ACC112 (cell line): ENCODE measurements around the gene TULP4.
"Not testable (repeated sequence)": the region's sequence is repeated elsewhere in the genome, so short reads cannot be mapped to it uniquely, and the experiment has no call there.

Experiments used
- H2AFZ ChIP-seq: fragments of 200-600 bp; sonication (generic); one replicate; pipeline ENCODE4 v1.6.0; 2017; ENCODE audit warnings: antibody characterized with exemption, low read length; ENCODE audit not compliant: unreplicated experiment
- H3K27ac ChIP-seq: fragments of 200-600 bp; sonication (generic); 2 replicates; pipeline ENCODE4 v1.5.1; 2014; ENCODE audit warnings: low read depth, mild to moderate bottlenecking, antibody characterized with exemption, low read length, moderate library complexity
- H3K27me3 ChIP-seq: fragments of 200-600 bp; sonication (generic); 2 replicates; pipeline ENCODE4 v1.6.1; 2014; ENCODE audit warnings: mild to moderate bottlenecking, antibody characterized with exemption, low read length, moderate library complexity, mixed read lengths; ENCODE audit not compliant: insufficient read depth
- H3K36me3 ChIP-seq: fragments of 200-600 bp; sonication (generic); 2 replicates; pipeline ENCODE4 v1.6.1; 2016; ENCODE audit warnings: mild to moderate bottlenecking, antibody characterized with exemption, low read length, moderate library complexity, mixed read lengths; ENCODE audit not compliant: insufficient read depth
- H3K4me1 ChIP-seq: fragments of 200-600 bp; sonication (generic); one replicate; pipeline ENCODE4 v1.6.1; 2016; ENCODE audit warnings: low read length, mixed read lengths; ENCODE audit not compliant: insufficient read depth, unreplicated experiment, control insufficient read depth
- H3K4me3 ChIP-seq: fragments of 200-600 bp; sonication (generic); 2 replicates; pipeline ENCODE4 v1.5.1; 2014; ENCODE audit warnings: mild to moderate bottlenecking, low read depth, low read length
- H3K79me2 ChIP-seq: fragments of 200-600 bp; sonication (generic); one replicate; pipeline ENCODE4 v1.6.0; 2016; ENCODE audit warnings: low read length; ENCODE audit not compliant: control insufficient read depth, unreplicated experiment, insufficient read depth

TULP4 gene

DNA sequence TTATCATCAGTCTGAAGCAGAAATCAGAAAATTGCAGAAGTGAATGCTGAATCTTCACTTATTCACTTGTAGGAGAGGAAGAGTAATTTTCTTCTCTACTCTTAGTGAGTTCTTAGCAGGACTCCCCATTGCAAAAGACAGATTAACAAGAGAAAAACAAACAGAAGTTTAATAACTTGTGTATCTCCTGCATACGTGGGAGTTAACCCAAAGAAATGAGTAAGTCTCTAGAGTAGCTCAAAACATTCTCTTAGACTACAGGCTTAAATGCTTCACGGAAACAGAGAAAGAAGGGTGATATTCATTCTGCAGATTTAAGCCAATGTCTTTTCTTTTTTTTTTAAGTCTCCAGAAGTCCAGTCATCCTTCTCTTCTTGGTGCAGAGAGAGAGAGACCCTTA, 149.7 kb downstream of the TULP4 start:
- Histone ChIP-seq H3K27me3 (no peaks in the 10 kb centered on the region), H3K27ac (no peak overlapping the region), H3K4me1 (peaks cover 19% of the 10 kb centered on the region), H3K79me2 (no peaks in the 10 kb centered on the region), H2AFZ (no peak overlapping the region), H3K4me3 (no peak overlapping the region), H3K36me3 (peaks cover 5% of the 10 kb centered on the region)

GRCh38 chr6:158464483-158464882, 152.2 kb downstream of the TULP4 start:
- Histone ChIP-seq H2AFZ (no peak overlapping the region), H3K4me1 (peaks cover 12% of the 10 kb centered on the region), H3K27ac (no peak overlapping the region), H3K36me3 (peaks cover 5% of the 10 kb centered on the region), H3K79me2 (no peaks in the 10 kb centered on the region), H3K27me3 (no peaks in the 10 kb centered on the region), H3K4me3 (no peak overlapping the region)

GRCh38 chr6:158465257-158465656, 153.0 kb downstream of the TULP4 start:
- Histone ChIP-seq H3K27ac (no peak overlapping the region), H3K79me2 (no peaks in the 10 kb centered on the region), H3K4me3 (no peak overlapping the region), H3K27me3 (no peaks in the 10 kb centered on the region), H3K36me3 (peaks cover 5% of the 10 kb centered on the region), H2AFZ (no peak overlapping the region), H3K4me1 (peaks cover 7% of the 10 kb centered on the region)

GRCh38 chr6:158465747-158466146, 153.5 kb downstream of the TULP4 start:
- Histone ChIP-seq H3K4me3 (no peak overlapping the region), H2AFZ (no peak overlapping the region), H3K27me3 (no peaks in the 10 kb centered on the region), H3K4me1 (peaks cover 2% of the 10 kb centered on the region), H3K79me2 (no peaks in the 10 kb centered on the region), H3K36me3 (peaks cover 5% of the 10 kb centered on the region), H3K27ac (no peak overlapping the region)

GRCh38 chr6:158467923-158468322, 155.7 kb downstream of the TULP4 start:
- H3K27ac ChIP-seq: no peak overlapping the region
- H3K4me1 ChIP-seq: no peaks in the 10 kb centered on the region
- no peaks in the 10 kb centered on the region for H3K79me2 ChIP-seq
- H3K36me3 ChIP-seq: peaks cover 5% of the 10 kb centered on the region
- H3K4me3 ChIP-seq: no peak overlapping the region
- no peaks in the 10 kb centered on the region for H3K27me3 ChIP-seq
- H2AFZ ChIP-seq: no peak overlapping the region

GRCh38 chr6:158468666-158469065, 156.4 kb downstream of the TULP4 start:
- Histone ChIP-seq H3K4me1 (no peaks in the 10 kb centered on the region), H3K79me2 (no peaks in the 10 kb centered on the region)

DNA sequence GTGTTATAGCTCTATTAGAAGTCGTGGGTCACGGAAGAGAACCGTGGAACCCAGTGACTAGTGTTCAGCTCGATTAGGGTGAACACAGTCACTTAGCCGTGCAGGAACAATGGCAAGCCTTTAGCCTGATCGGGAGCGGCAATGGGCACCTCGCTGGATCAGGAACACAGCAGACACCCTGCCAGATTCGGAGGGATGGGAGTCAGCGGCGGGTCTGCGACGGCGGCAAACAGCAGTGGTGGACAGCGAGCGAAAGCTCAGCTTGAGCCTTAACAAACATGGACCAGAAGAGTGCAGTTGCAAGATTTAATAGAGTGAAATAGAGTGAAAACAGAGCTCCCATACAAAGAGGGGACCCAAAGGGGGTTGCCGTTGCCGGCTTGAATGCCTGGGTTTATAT, 157.8 kb downstream of the TULP4 start:
- not testable (repeated sequence) for H3K79me2 ChIP-seq, H3K27ac ChIP-seq, H3K36me3 ChIP-seq, H3K4me1 ChIP-seq, H3K27me3 ChIP-seq, H2AFZ ChIP-seq, H3K4me3 ChIP-seq

More at GRCh38 chr6:158468666-158469065, 156.4 kb downstream of the TULP4 start:
- H3K4me3 ChIP-seq: no peak overlapping the region
- H3K36me3 ChIP-seq: peaks cover 5% of the 10 kb centered on the region
- no peaks in the 10 kb centered on the region for H3K27me3 ChIP-seq
- H2AFZ ChIP-seq: no peak overlapping the region
- no peak overlapping the region for H3K27ac ChIP-seq

DNA sequence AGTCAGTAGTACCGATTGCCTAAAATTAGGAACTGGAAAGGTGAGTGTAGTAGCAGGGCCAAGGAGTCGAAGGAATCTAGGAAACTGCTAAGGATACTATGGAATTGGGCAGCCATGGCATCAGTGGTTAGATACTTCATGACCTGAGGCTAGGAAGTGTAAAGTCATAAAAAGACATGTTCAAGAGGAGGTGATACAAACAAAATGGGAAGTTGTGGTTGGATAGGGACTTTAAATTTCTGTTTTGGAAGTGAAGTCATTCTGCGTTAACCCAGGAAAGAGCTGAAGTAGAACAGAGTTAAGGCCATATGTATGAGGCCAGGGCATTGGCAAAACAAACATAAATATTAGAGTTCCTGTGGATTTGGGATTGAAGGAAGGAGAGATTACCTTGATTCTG, 159.1 kb downstream of the TULP4 start:
- Histone ChIP-seq H3K4me1 (peaks cover 19% of the 10 kb centered on the region), H3K36me3 (no peaks in the 10 kb centered on the region; the same call in 1 of the 2 replicates), H3K27me3 (no peaks in the 10 kb centered on the region), H2AFZ (no peak overlapping the region), H3K79me2 (no peaks in the 10 kb centered on the region), H3K4me3 (no peak overlapping the region), H3K27ac (no peak overlapping the region)

- Histone ChIP-seq H3K4me3 (no peak overlapping the region), H3K36me3 (no peaks in the 10 kb centered on the region), H3K4me1 (peaks cover 19% of the 10 kb centered on the region), H3K79me2 (no peaks in the 10 kb centered on the region), H3K27ac (no peak overlapping the region), H2AFZ (no peak overlapping the region), H3K27me3 (no peaks in the 10 kb centered on the region)
Measured at GRCh38 chr6:158472447-158472846, 160.2 kb downstream of the TULP4 start.

- Histone ChIP-seq H3K4me3 (no peak overlapping the region), H3K36me3 (0 out of 2 replicates have a peak, but pooled peaks cover 1% of the 10 kb centered on the region), H3K4me1 (peaks cover 19% of the 10 kb centered on the region), H3K79me2 (no peaks in the 10 kb centered on the region), H2AFZ (no peak overlapping the region), H3K27me3 (no peaks in the 10 kb centered on the region), H3K27ac (no peak overlapping the region)
Measured at GRCh38 chr6:158474961-158475343, 162.7 kb downstream of the TULP4 start.

GRCh38 chr6:158475344-158476302, 163.4 kb downstream of the TULP4 start:
- Histone ChIP-seq H3K4me3 (no peak overlapping the region), H3K27me3 (no peaks in the 10 kb centered on the region), H2AFZ (no peak overlapping the region), H3K4me1 (peaks cover 19% of the 10 kb centered on the region), H3K79me2 (no peaks in the 10 kb centered on the region), H3K36me3 (0 out of 2 replicates have a peak, but pooled peaks cover 3% of the 10 kb centered on the region), H3K27ac (no peak overlapping the region)
